ENCODE results near the gene CASTOR1.

CASTOR1 gene

GRCh38 chr22:30299322-30299721 lies 10.0 kb upstream of the CASTOR1 start:
- DNase-seq (ENCODE audit: low read depth): no peak
- TF ChIP-seq, protein P1, sequence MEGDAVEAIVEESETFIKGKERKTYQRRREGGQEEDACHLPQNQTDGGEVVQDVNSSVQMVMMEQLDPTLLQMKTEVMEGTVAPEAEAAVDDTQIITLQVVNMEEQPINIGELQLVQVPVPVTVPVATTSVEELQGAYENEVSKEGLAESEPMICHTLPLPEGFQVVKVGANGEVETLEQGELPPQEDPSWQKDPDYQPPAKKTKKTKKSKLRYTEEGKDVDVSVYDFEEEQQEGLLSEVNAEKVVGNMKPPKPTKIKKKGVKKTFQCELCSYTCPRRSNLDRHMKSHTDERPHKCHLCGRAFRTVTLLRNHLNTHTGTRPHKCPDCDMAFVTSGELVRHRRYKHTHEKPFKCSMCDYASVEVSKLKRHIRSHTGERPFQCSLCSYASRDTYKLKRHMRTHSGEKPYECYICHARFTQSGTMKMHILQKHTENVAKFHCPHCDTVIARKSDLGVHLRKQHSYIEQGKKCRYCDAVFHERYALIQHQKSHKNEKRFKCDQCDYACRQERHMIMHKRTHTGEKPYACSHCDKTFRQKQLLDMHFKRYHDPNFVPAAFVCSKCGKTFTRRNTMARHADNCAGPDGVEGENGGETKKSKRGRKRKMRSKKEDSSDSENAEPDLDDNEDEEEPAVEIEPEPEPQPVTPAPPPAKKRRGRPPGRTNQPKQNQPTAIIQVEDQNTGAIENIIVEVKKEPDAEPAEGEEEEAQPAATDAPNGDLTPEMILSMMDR (IDR thresholded peaks at IDR 0.05; ENCODE audit: insufficient read depth, low read depth, low read length, missing control alignments): no peak
- no peak overlapping the region for H3K4me3 ChIP-seq (ENCODE audit: low read depth, low read length)

DNA sequence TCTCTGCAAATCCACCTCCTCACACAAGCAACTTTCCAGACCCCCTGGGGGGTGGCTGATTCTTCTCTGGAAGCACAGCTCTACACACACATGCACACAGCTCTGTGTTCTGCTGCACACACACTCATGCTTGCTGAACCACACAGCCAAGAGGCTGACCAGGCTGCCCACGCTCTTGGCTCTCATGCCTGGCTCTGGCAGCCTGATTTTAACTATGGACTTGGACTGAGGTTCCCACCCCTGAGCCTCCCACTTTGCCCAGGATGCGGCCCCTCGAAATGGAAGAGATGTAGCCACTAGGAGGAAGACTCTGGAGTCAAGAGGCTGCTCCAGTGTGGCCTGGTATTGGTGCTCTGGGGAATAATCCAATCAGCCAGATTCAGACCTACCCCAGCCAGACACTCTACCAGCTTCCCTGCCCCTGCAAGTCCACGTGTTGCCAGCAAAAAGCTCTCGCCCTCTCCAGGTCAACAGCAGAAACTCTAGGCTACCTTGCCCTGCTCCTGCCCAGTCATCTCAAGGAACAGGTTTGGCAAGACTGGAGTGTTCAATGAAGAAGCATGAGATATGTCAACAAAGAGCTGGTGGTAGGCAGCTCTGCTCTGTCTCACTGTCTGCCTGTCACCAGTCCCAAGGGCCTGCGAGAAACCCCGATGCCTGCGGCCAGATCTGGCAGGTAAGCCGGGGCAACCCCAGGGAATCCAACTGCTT lies 8.8 kb upstream of the CASTOR1 start:
- TF ChIP-seq, protein P1 (IDR thresholded peaks at IDR 0.05; ENCODE audit: insufficient read depth, low read depth, low read length, missing control alignments): no peak
- no peak overlapping the region for H3K4me3 ChIP-seq (ENCODE audit: low read depth, low read length)
- DNase-seq (ENCODE audit: low read depth): no peak

DNA sequence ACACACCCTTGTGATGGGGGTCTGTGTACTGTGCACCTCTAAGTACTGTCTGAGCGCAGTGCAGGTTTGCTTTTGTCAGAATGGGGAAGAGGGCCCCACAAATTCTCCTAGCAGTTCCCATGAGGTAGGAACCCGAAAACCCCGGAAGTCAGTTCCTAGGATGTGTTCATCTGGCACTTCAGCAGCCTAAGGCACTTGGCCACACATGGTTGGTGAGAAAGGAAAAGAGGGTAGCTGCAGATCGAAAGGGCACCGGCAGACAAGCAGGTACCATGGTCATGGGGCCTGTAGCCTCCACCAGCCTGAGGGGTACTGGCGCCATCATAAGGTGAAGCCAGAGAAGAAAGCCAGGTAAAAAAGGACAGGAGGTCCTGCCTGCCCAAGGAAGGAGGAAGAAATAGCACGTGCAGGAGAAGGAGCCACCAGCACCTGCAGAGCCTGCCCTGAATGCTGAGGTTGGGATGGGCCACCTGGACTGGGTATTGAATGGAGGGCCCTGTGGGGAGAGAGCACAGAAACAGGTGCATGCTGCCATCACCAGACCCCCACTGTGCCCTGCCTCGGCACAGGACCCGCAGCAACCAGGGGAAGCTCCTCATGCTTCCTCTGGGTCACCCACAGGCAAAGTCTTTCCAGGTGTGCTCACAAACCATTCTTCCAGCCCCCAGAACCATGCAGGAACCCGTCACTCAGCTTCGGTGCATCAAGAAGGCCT lies 8.1 kb upstream of the CASTOR1 start:
- TF ChIP-seq, protein P1 (IDR thresholded peaks at IDR 0.05; ENCODE audit: insufficient read depth, low read depth, low read length, missing control alignments): no peak
- no peak for DNase-seq (ENCODE audit: low read depth)
- no peak overlapping the region for H3K4me3 ChIP-seq (ENCODE audit: low read depth, low read length)

GRCh38 chr22:30296833-30297232 lies 7.5 kb upstream of the CASTOR1 start:
- no peak for DNase-seq (ENCODE audit: low read depth)

GRCh38 chr22:30296324-30296723 lies 7.0 kb upstream of the CASTOR1 start:
- H3K4me3 ChIP-seq (ENCODE audit: low read depth, low read length): no peak overlapping the region
- TF ChIP-seq, protein P1 (IDR thresholded peaks at IDR 0.05; ENCODE audit: insufficient read depth, low read depth, low read length, missing control alignments): no peak
- no peak for DNase-seq (ENCODE audit: low read depth)

More at GRCh38 chr22:30296833-30297232, 7.5 kb upstream of the CASTOR1 start:
- no peak overlapping the region for H3K4me3 ChIP-seq (ENCODE audit: low read depth, low read length)
- TF ChIP-seq, protein P1 (IDR thresholded peaks at IDR 0.05; ENCODE audit: insufficient read depth, low read depth, low read length, missing control alignments): no peak

- no peak for DNase-seq (ENCODE audit: low read depth)
- TF ChIP-seq, protein P1 (IDR thresholded peaks at IDR 0.05; ENCODE audit: insufficient read depth, low read depth, low read length, missing control alignments): no peak
- no peak overlapping the region for H3K4me3 ChIP-seq (ENCODE audit: low read depth, low read length)
These were observed 6.3 kb upstream of the CASTOR1 start for GRCh38 chr22:30295576-30295975.

All from GM12865 (cell line).